Measurements from ENCODE around the gene PRDM16.

- TF ChIP-seq CTCF (IDR thresholded peaks at IDR 0.05) (no peak), GABPA (IDR thresholded peaks at IDR 0.05; ENCODE audit: low read depth) (no peak), POLR2AphosphoS5 (IDR thresholded peaks at IDR 0.05; ENCODE audit: low read depth, low read length) (no peak), RXRA (IDR thresholded peaks at IDR 0.05; ENCODE audit: borderline replicate concordance, low read depth) (no peak), RAD21 (IDR thresholded peaks at IDR 0.05; ENCODE audit: low read length) (no peak), USF1 (IDR thresholded peaks at IDR 0.05; ENCODE audit: borderline replicate concordance, low read depth) (no peak), NRF1 (IDR thresholded peaks at IDR 0.05; ENCODE audit: low read depth, low read length) (no peak), EZH2phosphoT487 (IDR thresholded peaks at IDR 0.05; ENCODE audit: borderline replicate concordance, low read depth) (no peak), FOXM1 (IDR thresholded peaks at IDR 0.05; ENCODE audit: low read depth) (no peak), ZBTB33 (IDR thresholded peaks at IDR 0.05; ENCODE audit: borderline replicate concordance, low read depth) (no peak), MXI1 (IDR thresholded peaks at IDR 0.05; ENCODE audit: low read depth, low read length) (no peak)
These were observed 158.3 kb downstream of the PRDM16 start for GRCh38 chr1:3227351-3227704.

Measured in SK-N-SH (cell line).